Measurements from ENCODE around the gene HNRNPH3. TPM values are rescaled to one million over a fixed set of nuclear protein-coding genes. Genes with fewer than 3 reads are reported as not detected.

Gene HNRNPH3
- total RNA-seq, 1 donor from 2014 or later = 117 TPM

- no peak for TF ChIP-seq CTCF (IDR thresholded peaks at IDR 0.05)
- no peaks in the 10 kb centered on the region for H3K9me3 ChIP-seq
- H3K27ac ChIP-seq = no peak overlapping the region
- DNase-seq (no peak), ATAC-seq (no peak)
- no peaks in the 10 kb centered on the region for H3K4me1 ChIP-seq
- intact Hi-C loops (cut with DNase I) = no loop called here
- peaks cover 69% of the 10 kb centered on the region for H3K36me3 ChIP-seq
- no peaks in the 10 kb centered on the region for H3K27me3 ChIP-seq (ENCODE audit: low read depth)
- no peak overlapping the region for H3K4me3 ChIP-seq
Measured at GRCh38 chr10:68359189-68359588, 27.3 kb downstream of the HNRNPH3 start.

GRCh38 chr10:68362590-68362989 lies 30.7 kb downstream of the HNRNPH3 start:
- TF ChIP-seq CTCF (IDR thresholded peaks at IDR 0.05) = no peak
- no peaks in the 10 kb centered on the region for H3K4me1 ChIP-seq
- DNase-seq (no peak), ATAC-seq (no peak)
- no peak overlapping the region for H3K27ac ChIP-seq
- intact Hi-C loops (cut with DNase I) = no loop called here
- no peaks in the 10 kb centered on the region for H3K27me3 ChIP-seq (ENCODE audit: low read depth)
- H3K9me3 ChIP-seq = no peaks in the 10 kb centered on the region
- peaks cover 58% of the 10 kb centered on the region for H3K36me3 ChIP-seq
- no peak overlapping the region for H3K4me3 ChIP-seq

GRCh38 chr10:68364101-68364886 lies 32.4 kb downstream of the HNRNPH3 start:
- no peak for DNase-seq
- H3K4me1 ChIP-seq = no peaks in the 10 kb centered on the region
- intact Hi-C loops (cut with DNase I) = no loop called here
- H3K27ac ChIP-seq = no peak overlapping the region
- H3K9me3 ChIP-seq = no peaks in the 10 kb centered on the region
- no peak for ATAC-seq
- no peak for TF ChIP-seq CTCF (IDR thresholded peaks at IDR 0.05)
- H3K36me3 ChIP-seq = peaks cover 57% of the 10 kb centered on the region
- no peak overlapping the region for H3K4me3 ChIP-seq
- no peaks in the 10 kb centered on the region for H3K27me3 ChIP-seq (ENCODE audit: low read depth)

GRCh38 chr10:68365611-68366010 lies 33.7 kb downstream of the HNRNPH3 start:
- H3K4me3 ChIP-seq = no peak overlapping the region
- intact Hi-C loops (cut with DNase I) = no loop called here
- no peaks in the 10 kb centered on the region for H3K27me3 ChIP-seq (ENCODE audit: low read depth)
- ATAC-seq (no peak), DNase-seq (no peak)
- no peak for TF ChIP-seq CTCF (IDR thresholded peaks at IDR 0.05)
- H3K4me1 ChIP-seq = no peaks in the 10 kb centered on the region
- H3K36me3 ChIP-seq = peaks cover 69% of the 10 kb centered on the region
- no peaks in the 10 kb centered on the region for H3K9me3 ChIP-seq
- H3K27ac ChIP-seq = no peak overlapping the region

- TF ChIP-seq CTCF (IDR thresholded peaks at IDR 0.05) = no peak
- peaks cover 69% of the 10 kb centered on the region for H3K36me3 ChIP-seq
- no peaks in the 10 kb centered on the region for H3K4me1 ChIP-seq
- no peaks in the 10 kb centered on the region for H3K27me3 ChIP-seq (ENCODE audit: low read depth)
- intact Hi-C loops (cut with DNase I) = no loop called here
- H3K4me3 ChIP-seq = no peak overlapping the region
- ATAC-seq (no peak), DNase-seq (no peak)
- no peaks in the 10 kb centered on the region for H3K9me3 ChIP-seq
- no peak overlapping the region for H3K27ac ChIP-seq
Measured at GRCh38 chr10:68366600-68366999, 34.7 kb downstream of the HNRNPH3 start.
